Natural killer cell treated with Interleukin-12 subunit alpha and Interleukin-12 subunit beta and Interleukin-15 and Interleukin-18, amount 100 ng/mL, for 72 hours (primary cell): ENCODE data around the gene UFD1. TPM values are rescaled to one million over a fixed set of nuclear protein-coding genes. Genes with fewer than 3 reads are reported as not detected.
"Not testable (repeated sequence)": the region's sequence is repeated elsewhere in the genome, so short reads cannot be mapped to it uniquely, and the experiment has no call there.

Source experiments
- ATAC-seq, 2 donors: fragments of 150-1000 bp; cut with Tn5 transposase in 1 of 2; sonication (Bioruptor Pico), chemical (Tn5 transposase) in 1 of 2; 2 replicates each; pipeline ENCODE4 v1.10.0; 2021
- DNase-seq: peaks from one replicate; pipeline ENCODE4 v3.0.0; 2022; ENCODE audit warnings: low spot score
- H3K27ac Mint-ChIP-seq, 2 donors: 1 replicate in 1 of 2; 2 replicates in 1 of 2; pipeline ENCODE4 v1.8.0; 2022; ENCODE audit warnings: mixed read lengths in 2 of 2, mild to moderate bottlenecking in 1 of 2, moderate library complexity in 1 of 2
- H3K27me3 Mint-ChIP-seq, 2 donors: 1 replicate in 1 of 2; 2 replicates in 1 of 2; pipeline ENCODE4 v1.8.0; 2022; ENCODE audit warnings: mixed read lengths in 2 of 2
- H3K36me3 Mint-ChIP-seq: one replicate; pipeline ENCODE4 v1.8.0; 2022; ENCODE audit warnings: mixed read lengths
- H3K4me1 Mint-ChIP-seq, 2 donors: 1 replicate in 1 of 2; 2 replicates in 1 of 2; pipeline ENCODE4 v1.8.0; 2022; ENCODE audit warnings: low read depth in 2 of 2, mixed read lengths in 2 of 2, mild to moderate bottlenecking in 1 of 2
- H3K4me3 Mint-ChIP-seq: one replicate; pipeline ENCODE4 v1.8.0; 2022; ENCODE audit warnings: mixed read lengths
- H3K9me3 Mint-ChIP-seq: 2 replicates; pipeline ENCODE4 v1.8.0; 2022; ENCODE audit warnings: mixed read lengths
- total RNA-seq, 2 donors: library from RNA; stranded (reverse); gene quantifications; one replicate each; pipeline ENCODE4 v1.2.3, GENCODE V29; 2022

Gene UFD1
- total RNA-seq, 2 donors from 2014 or later, result 104 to 109 TPM

DNA sequence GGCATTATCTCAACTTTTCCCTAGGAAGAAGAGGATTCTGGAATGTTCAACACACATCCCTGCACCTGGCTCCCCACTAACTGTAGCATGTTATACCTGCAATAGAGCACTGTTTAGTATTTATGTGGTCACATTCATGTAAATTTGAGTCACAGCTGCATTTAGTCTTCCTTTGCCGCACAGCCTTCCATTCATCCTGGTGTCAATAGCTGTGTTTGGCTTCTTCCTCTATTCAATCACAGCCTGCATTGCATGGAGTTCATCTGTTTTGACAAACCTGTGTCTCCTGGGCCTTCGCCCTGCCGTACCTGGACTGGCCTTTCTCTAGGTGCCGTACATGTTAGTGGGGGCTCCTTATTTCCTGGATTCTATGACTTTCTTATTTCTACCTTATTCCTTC is 27.4 kb downstream of the UFD1 start:
- Mint-ChIP-seq H3K27me3 (no peaks in the 10 kb centered on the region), H3K27ac (no peak overlapping the region), H3K36me3 (peaks cover 16% of the 10 kb centered on the region), H3K4me1 (peaks cover 21% of the 10 kb centered on the region in 2 donors), H3K9me3 (no peaks in the 10 kb centered on the region), H3K4me3 (no peak overlapping the region)
- DNase-seq, result peak; percentile 13
- ATAC-seq, result no peak

DNA sequence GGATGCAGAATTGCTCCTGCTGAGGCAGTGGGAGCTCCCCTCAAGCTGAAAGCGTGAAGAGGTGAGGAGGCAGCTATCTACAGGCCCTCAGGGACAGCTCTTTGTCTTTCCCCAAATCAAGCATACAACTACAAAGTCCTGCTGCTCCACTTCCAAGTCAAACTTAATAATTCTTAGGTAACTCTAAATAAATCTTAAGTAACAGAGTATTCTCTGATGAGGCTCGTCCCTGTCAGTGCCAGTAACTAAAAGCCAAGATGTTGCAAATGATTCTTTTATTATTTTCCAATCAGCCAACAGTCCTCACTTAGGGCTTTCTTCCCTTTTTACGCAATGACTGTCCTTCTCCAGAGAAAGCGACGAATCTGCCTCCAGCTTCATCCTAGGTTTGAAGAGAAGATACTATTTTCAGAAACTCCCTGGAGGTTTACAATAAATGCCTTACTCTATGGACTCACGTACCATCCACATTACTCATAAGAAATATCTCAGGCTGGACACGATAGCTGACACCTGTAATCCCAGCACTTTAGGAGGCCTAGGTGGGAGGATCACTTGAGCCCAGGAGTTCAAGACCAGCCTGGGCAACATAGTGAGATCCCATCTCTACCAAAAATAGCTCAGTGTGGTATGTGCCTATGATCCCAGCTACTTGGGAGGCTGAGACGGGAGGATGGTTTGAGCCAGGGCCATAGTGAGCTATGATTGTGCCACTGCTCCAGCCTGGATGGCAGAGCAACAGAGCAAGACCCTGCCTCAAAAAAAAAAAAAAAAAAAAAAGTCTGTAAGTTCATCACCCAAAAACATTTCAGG is 28.4 kb downstream of the UFD1 start:
- ATAC-seq, result no peak
- Mint-ChIP-seq H3K36me3 (peaks cover 12% of the 10 kb centered on the region), H3K9me3 (no peaks in the 10 kb centered on the region), H3K4me1 (peaks cover 22 to 27% of the 10 kb centered on the region in 2 donors), H3K27ac (no peak overlapping the region), H3K27me3 (no peaks in the 10 kb centered on the region), H3K4me3 (no peak overlapping the region)
- peak; percentile 37 for DNase-seq

DNA sequence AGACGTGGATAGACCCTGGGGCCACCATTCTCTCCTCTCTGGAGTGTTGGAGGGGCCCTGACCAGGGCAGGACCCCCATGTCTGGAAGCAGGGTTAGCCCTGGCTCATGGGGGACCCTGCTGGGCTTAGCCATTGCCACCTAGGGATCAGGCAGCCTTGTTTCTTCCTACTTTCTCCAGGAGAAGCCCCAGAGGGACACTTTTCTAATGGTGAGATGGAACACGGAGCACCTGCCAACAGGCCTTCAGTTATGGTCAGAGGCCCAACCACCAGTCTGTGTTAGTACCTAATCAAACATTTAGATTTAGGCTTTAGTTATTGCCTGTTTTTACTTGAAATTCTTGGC is 29.6 kb downstream of the UFD1 start:
- peaks cover 8% of the 10 kb centered on the region for H3K36me3 Mint-ChIP-seq
- H3K27me3 Mint-ChIP-seq, result no peaks in the 10 kb centered on the region
- no peak overlapping the region for H3K4me3 Mint-ChIP-seq
- no peaks in the 10 kb centered on the region for H3K9me3 Mint-ChIP-seq
- peaks cover 29 to 30% of the 10 kb centered on the region in 2 donors for H3K4me1 Mint-ChIP-seq
- DNase-seq, result no peak
- ATAC-seq, result no peak
- H3K27ac Mint-ChIP-seq, result peak overlapping the region in 1 of 2 donors; percentile 56

DNA sequence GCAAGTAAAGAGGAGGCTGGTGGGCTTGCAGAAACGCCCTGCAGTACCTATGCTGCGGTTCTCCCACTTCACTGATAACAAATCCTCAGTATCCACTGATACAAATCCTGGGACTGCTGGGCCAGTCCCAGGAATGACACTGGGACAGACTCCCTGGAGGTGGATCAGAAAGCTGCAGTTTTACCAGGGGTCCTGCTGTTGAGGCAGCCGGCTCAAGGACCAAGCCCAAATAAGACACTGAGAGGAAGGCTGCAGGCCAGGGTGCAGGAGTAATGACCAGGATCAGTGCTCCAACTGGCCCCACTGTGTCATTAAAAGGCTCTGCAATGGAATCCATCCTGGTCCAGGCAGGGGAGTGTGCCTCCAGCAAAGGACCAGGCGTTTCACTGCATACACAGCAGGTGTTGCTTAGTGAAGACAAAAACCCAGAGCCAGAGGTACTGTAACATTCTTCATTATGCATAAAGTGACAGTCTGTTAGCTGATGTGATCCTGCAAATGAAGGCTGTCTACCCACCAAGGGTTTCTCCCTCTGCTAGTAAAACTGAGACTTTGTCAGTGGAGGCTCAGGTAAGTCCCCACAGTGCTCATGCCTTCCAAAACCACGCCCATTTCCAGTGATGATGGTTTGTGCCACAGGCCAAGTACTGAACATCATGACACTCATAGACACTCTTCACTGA is 30.1 kb downstream of the UFD1 start:
- Mint-ChIP-seq H3K36me3 (peaks cover 5% of the 10 kb centered on the region), H3K9me3 (no peaks in the 10 kb centered on the region), H3K4me3 (peak overlapping the region; percentile 97), H3K4me1 (peaks cover 31 to 32% of the 10 kb centered on the region in 2 donors), H3K27ac (peak overlapping the region in 1 of 2 donors; percentile 91), H3K27me3 (no peaks in the 10 kb centered on the region)
- ATAC-seq, result no peak
- DNase-seq, result peak; percentile 57

DNA sequence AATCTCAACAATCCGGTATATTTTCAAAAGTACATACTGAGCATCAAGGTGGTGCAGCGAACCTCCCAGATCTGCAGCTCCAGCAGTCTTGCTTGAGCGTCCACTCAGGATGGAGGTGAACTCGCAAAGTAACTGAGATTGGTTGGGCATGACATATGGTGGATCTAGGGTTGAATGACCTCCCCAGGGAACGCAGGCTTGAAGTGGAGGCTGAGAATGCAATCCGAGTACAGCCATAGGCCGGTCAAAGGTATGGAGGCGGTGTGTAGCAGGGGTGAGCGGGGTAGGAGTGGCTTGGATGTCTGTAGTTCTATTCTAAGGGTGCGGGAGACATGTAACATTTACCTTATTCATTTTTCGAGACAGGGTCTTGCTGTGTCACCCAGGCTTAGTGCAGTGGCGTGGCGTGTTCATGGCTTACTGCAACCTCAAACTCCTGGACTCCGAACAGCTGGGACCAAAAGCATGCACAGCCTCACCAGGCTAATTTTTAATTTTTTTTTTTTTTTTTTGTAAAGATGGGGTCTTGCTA is 30.9 kb downstream of the UFD1 start:
- peak; percentile 51 for DNase-seq
- H3K27me3 Mint-ChIP-seq, result no peaks in the 10 kb centered on the region
- peaks cover 32 to 35% of the 10 kb centered on the region in 2 donors for H3K4me1 Mint-ChIP-seq
- H3K4me3 Mint-ChIP-seq, result peak overlapping the region; percentile 97
- peak overlapping the region; percentile 90 to 91 for H3K27ac Mint-ChIP-seq
- H3K36me3 Mint-ChIP-seq, result peaks cover 5% of the 10 kb centered on the region
- H3K9me3 Mint-ChIP-seq, result no peaks in the 10 kb centered on the region
- ATAC-seq, result peak; percentile 0 to 51

DNA sequence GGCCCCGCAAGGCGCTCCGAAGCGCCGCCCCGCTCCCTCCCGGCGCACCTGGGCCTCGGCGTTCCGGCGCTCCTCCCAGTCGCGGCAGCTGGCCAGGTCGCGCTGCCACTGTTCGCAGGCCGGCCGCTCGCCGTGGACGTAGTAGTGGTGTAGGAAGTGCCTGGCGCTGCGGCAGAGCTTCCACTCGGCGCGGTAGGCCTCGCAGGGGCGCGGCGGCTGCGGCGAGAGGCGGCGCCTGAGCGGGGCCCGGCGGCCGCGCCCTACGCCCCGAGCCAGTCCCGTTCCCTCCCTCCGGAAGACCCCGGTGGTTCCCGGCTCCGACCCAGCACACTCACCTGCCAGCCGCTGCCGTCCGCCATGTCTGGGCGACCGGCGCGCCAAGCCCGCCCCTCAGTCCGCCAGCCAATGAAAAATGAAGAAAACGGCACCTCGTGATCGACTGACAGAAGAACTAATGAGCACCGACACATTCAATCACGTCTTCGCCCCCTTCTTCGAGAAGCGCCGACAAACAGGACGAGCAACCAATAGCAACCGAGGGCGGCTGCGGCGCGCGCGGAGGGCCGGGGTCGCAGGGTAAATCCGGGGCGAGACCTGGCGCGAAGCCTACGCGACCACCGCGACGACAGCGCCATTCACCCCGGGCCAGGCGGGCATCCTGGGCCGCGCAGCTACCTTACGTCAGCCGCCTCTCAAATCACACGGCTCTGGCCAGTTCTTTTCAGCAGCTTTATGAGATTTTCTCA is 31.5 kb downstream of the UFD1 start, which contains the start of gene C22orf39:
TSS of gene C22orf39 (minus strand) at position 382 of the 746 bp plus-strand sequence. CDS start at position 359, 23 bp downstream.
- no peaks in the 10 kb centered on the region for H3K9me3 Mint-ChIP-seq

DNA sequence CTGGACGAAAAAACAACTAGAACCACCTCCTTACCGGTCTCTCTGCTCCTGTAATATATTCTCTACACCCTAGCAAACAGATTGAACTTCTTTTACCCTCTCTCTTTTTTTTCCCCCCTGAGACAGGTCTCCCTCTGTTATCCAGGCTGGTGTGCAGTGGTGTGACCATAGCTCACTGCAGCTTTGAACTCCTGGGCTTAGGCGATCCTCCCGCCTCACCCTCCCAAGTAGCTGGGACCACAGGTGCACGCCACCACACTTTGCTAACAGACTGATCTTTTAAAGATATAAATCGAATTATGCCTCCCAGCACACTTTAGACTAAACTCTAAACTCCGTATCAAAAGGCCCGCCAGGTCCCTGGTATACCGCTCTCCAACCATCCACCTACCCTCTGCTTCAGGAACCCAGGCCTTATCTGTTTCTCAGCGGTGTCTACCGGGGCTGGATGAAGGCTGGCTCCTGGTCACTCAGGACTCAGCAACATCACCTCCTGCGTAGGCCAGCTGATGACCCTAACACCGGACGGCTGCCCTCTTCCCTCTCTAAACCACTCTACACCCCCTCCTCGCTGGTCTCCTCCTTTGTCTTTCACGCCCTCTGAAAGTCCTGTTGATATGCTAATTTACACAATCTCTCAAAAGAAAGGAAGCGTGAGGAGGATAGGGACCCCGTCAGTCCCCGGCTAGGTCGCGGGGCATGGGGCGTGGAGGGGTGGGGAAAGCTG is 32.2 kb downstream of the UFD1 start:
- ATAC-seq (peak in 1 of 2 donors; percentile 1), DNase-seq (peak; percentile 55)
- peaks cover 5% of the 10 kb centered on the region for H3K36me3 Mint-ChIP-seq
- H3K4me1 Mint-ChIP-seq, result peaks cover 36 to 39% of the 10 kb centered on the region in 2 donors
- H3K27me3 Mint-ChIP-seq, result no peaks in the 10 kb centered on the region
- peak overlapping the region; percentile 90 to 91 for H3K27ac Mint-ChIP-seq
- no peaks in the 10 kb centered on the region for H3K9me3 Mint-ChIP-seq
- H3K4me3 Mint-ChIP-seq, result peak overlapping the region; percentile 97

More for the DNA sequence above, 31.5 kb downstream of the UFD1 start, which contains the start of gene C22orf39:
- peaks cover 32 to 35% of the 10 kb centered on the region in 2 donors for H3K4me1 Mint-ChIP-seq
- peak within 1 kb of the TSS; percentile 90 to 91 for H3K27ac Mint-ChIP-seq
- peak within 1 kb of the TSS; percentile 97 for H3K4me3 Mint-ChIP-seq
- peaks cover 5% of the 10 kb centered on the region for H3K36me3 Mint-ChIP-seq
- ATAC-seq, result peak; percentile 93 to 96
- H3K27me3 Mint-ChIP-seq, result no peaks in the 10 kb centered on the region
- DNase-seq, result peak; percentile 91

DNA sequence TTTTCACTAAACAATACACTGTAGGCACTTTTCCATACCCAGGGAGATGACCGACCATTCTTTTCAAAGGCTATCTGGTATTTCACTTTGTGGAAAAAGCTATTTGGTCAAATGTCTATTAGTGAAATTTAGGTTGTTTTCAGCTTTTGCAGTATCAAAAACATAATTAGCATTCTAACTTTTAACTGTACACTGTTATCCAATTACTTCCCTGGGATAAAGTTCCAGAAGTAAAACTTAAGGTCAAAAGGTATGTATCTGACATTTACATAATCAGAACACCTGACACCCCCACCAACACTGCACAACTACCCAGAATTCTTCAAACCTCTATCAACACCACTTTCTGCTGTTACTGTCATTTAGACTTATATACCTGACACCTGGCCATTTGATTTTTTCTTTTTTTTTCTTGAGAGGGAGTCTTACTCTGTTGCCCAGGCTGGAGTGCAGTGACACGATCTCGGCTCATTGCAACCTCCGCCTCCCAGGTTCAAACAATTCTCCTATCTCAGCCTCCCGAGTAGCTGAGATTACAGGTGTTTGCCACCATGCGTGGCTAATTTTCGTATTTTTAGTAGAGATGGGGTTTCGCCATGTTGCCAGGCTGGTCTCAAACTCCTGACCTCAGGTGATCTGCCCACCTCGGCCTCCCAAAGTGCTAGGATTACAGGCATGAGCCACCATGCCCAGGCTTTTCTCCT is 33.6 kb downstream of the UFD1 start:
- H3K27ac Mint-ChIP-seq, ATAC-seq, H3K36me3 Mint-ChIP-seq, H3K4me3 Mint-ChIP-seq, H3K27me3 Mint-ChIP-seq, H3K9me3 Mint-ChIP-seq: not testable (repeated sequence)
- DNase-seq, result peak; percentile 16
- H3K4me1 Mint-ChIP-seq, result peaks cover 36 to 39% of the 10 kb centered on the region in 2 donors

DNA sequence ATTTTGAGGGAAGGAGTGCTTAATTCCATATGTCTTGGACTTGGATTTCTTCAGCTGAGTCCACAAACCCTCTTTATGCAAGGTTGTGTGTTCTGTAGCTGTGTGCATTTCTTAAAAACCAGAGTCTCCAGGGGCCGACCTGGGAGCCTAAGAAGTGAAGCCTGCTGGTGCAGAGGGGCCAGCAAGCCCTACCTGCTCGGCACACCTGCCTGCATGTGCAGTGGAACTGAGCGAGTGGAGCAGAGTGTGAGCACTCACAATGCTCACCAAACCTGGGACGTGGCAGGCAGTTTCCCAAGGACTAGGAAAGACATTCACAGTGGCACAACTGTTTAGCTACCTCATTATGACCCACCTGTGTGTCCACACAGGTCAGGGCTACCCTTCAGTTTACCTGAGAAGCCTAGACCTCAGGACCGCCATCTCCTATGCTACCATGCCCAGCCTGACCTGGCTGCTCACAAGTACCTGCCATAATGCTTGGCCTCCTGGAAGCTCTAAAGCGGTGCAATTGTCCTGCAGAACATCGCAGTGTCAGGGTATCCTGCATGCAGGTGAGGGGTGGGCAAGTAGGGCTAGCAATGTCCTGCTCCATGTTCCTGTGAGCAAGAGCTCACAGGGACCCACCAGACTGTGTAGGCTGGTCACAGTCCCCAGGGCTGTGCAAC is 35.3 kb downstream of the UFD1 start:
- Mint-ChIP-seq H3K27ac (no peak overlapping the region), H3K36me3 (peaks cover 5% of the 10 kb centered on the region)
- peak; percentile 54 for DNase-seq

DNA sequence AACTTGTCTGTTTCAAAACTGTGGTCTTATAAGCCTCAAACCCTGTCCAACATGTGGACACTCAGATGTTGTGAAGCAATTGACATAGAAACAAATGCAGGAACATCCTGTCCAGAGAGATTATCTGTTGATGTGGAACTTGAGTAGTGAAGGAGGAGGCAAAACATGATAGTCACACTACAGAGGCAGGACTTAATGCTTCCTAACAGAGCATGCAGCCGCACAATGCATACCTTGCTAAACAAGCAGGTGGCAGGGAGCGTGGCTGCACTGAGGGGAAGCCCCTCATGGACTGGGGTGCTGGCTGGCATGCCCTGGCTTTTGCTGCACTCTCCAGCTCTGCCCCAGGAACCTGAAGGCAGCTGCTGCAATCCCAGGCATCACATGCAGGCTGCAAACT is 36.8 kb downstream of the UFD1 start:
- peaks cover 26 to 34% of the 10 kb centered on the region in 2 donors for H3K4me1 Mint-ChIP-seq
- no peaks in the 10 kb centered on the region for H3K9me3 Mint-ChIP-seq
- peak; percentile 10 for DNase-seq
- no peaks in the 10 kb centered on the region for H3K27me3 Mint-ChIP-seq
- H3K36me3 Mint-ChIP-seq, result peaks cover 5% of the 10 kb centered on the region
- peak overlapping the region in 1 of 2 donors; percentile 20 for H3K27ac Mint-ChIP-seq
- ATAC-seq, result no peak
- no peak overlapping the region for H3K4me3 Mint-ChIP-seq

More for the DNA sequence above, 35.3 kb downstream of the UFD1 start:
- Mint-ChIP-seq H3K4me3 (no peak overlapping the region), H3K27me3 (no peaks in the 10 kb centered on the region), H3K9me3 (no peaks in the 10 kb centered on the region), H3K4me1 (peaks cover 36 to 38% of the 10 kb centered on the region in 2 donors)
- no peak for ATAC-seq

DNA sequence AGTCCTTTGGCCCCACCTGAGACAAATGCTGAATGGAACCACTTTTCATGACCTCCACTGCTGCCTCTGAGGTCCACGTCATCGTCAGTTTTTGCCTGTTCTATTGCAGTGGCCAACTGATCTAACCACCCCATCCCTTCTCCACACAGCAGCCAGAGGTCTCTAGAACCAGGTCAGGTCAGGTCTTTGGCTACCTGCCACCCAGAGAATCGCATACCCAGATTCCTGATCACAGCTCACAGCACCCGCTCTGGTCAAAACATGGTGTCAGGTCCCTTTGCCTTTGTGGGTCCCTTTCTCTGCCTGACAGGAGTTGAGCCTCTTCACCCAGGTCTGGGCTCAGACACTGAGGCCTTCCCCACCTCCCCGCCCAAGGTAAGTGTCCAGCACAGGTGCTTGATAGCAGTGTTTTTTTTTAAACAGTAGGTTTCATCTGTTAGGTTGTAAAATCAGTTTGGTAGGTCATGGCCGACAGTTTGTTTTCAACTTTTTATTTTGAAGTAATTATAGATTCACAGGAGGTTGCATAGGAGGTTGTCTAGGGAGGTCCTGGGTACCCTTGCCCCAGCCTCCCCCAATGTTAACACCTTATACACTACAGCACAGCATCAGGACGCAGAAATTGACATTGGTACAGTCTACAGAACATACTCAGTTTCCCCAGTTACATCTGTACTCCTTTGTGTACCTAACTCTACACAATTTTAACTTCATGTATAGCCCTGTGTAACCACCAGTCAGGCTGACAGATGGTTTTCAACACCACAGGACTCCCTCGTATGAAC is 38.4 kb downstream of the UFD1 start:
- no peaks in the 10 kb centered on the region for H3K9me3 Mint-ChIP-seq
- peak; percentile 31 for DNase-seq
- no peaks in the 10 kb centered on the region for H3K36me3 Mint-ChIP-seq
- ATAC-seq, result no peak
- no peak overlapping the region for H3K4me3 Mint-ChIP-seq
- no peak overlapping the region for H3K27ac Mint-ChIP-seq
- H3K27me3 Mint-ChIP-seq, result no peaks in the 10 kb centered on the region
- H3K4me1 Mint-ChIP-seq, result peaks cover 15 to 27% of the 10 kb centered on the region in 2 donors
